HEK293T (cell line): ENCODE measurements around the gene THSD4.

Experiments
- CTCF ChIA-PET: fragments of 350-600 bp; formaldehyde crosslinking; extraction: SDS; loops from one replicate; lab custom pipeline; 2021; ENCODE audit warnings: antibody characterized with exemption, inconsistent platforms; lab: Yijun Ruan, JAX
- POLR2A ChIA-PET: fragments of 350-600 bp; formaldehyde crosslinking; extraction: SDS; loops from one replicate; lab custom pipeline; 2020; ENCODE audit warnings: antibody characterized with exemption, inconsistent platforms; lab: Yijun Ruan, JAX
- DNase-seq: peaks from one replicate; pipeline ENCODE4 v3.0.0; 2012; ENCODE audit warnings: mixed read lengths; ENCODE audit errors: extremely low spot score
- ARNT ChIP-seq: fragments of 450-650 bp; IDR thresholded peaks from 2 replicates; pipeline ENCODE4 v1.6.1; 2017; ENCODE audit warnings: mild to moderate bottlenecking
- BHLHE40 ChIP-seq: fragments of 450-650 bp; IDR thresholded peaks from 2 replicates; pipeline ENCODE4 v1.6.1; 2016; ENCODE audit warnings: mild to moderate bottlenecking, moderate library complexity, borderline replicate concordance
- CTBP1 ChIP-seq: fragments of 450-650 bp; IDR thresholded peaks from 2 replicates; pipeline ENCODE4 v1.6.1; 2016; ENCODE audit warnings: borderline replicate concordance
- ELF4 ChIP-seq: fragments of 450-650 bp; IDR thresholded peaks from 2 replicates; pipeline ENCODE4 v1.6.1; 2017; ENCODE audit warnings: antibody characterized with exemption
- FOXA1 ChIP-seq: fragments of 450-650 bp; IDR thresholded peaks from 2 replicates; pipeline ENCODE4 v1.6.1; 2016; ENCODE audit warnings: mild to moderate bottlenecking
- FOXK2 ChIP-seq: fragments of 450-650 bp; IDR thresholded peaks from 2 replicates; pipeline ENCODE4 v1.6.1; 2016; ENCODE audit warnings: mild to moderate bottlenecking
- FOXM1 ChIP-seq: fragments of 450-650 bp; IDR thresholded peaks from 2 replicates; pipeline ENCODE4 v1.6.1; 2017; ENCODE audit warnings: mild to moderate bottlenecking, borderline replicate concordance
- HDGF ChIP-seq: fragments of 450-650 bp; IDR thresholded peaks from 2 replicates; pipeline ENCODE4 v1.6.1; 2017; ENCODE audit warnings: antibody characterized with exemption, borderline replicate concordance
- L3MBTL2 ChIP-seq: fragments of 450-650 bp; conservative IDR thresholded peaks from 2 replicates; pipeline ENCODE4 v1.6.1; 2016; ENCODE audit warnings: mild to moderate bottlenecking
- LEF1 ChIP-seq: fragments of 450-650 bp; IDR thresholded peaks from 2 replicates; pipeline ENCODE4 v1.6.1; 2017; ENCODE audit warnings: mild to moderate bottlenecking, borderline replicate concordance
- NFRKB ChIP-seq: fragments of 450-650 bp; IDR thresholded peaks from 2 replicates; pipeline ENCODE4 v1.6.1; 2016; ENCODE audit warnings: mild to moderate bottlenecking, moderate library complexity
- PKNOX1 ChIP-seq: fragments of 450-650 bp; IDR thresholded peaks from 2 replicates; pipeline ENCODE4 v1.6.1; 2016
- SP1 ChIP-seq: fragments of 450-650 bp; IDR thresholded peaks from 2 replicates; pipeline ENCODE4 v1.6.1; 2017
- SUZ12 ChIP-seq: fragments of 450-650 bp; IDR thresholded peaks from 2 replicates; pipeline ENCODE4 v1.6.1; 2016; ENCODE audit warnings: mild to moderate bottlenecking
- TARDBP ChIP-seq: fragments of 450-650 bp; IDR thresholded peaks from 2 replicates; pipeline ENCODE4 v1.6.1; 2016
- ZNF384 ChIP-seq: fragments of 450-650 bp; IDR thresholded peaks from 2 replicates; pipeline ENCODE4 v1.6.1; 2016

Gene THSD4

GRCh38 chr15:71386448-71387236 is 271.4 kb downstream of the THSD4 start:
- CTCF ChIA-PET = interaction anchor here (0.6 to 2.8 kb wide), 11 partner anchors 8 to 376 kb away, joined by 3 to 12 read pairs (median 4); no protein-coding TSS in a partner anchor
- DNase-seq = no peak
- POLR2A ChIA-PET = no interaction called here
- no peak for TF ChIP-seq ARNT
- no peak for TF ChIP-seq FOXA1
- no peak for TF ChIP-seq PKNOX1
- TF ChIP-seq CTBP1 = no peak
- no peak for TF ChIP-seq FOXK2
- no peak for TF ChIP-seq FOXM1
- TF ChIP-seq ELF4 = no peak
- TF ChIP-seq BHLHE40 = no peak
- TF ChIP-seq TARDBP = no peak
- TF ChIP-seq HDGF = no peak
- TF ChIP-seq NFRKB = no peak
- no peak for TF ChIP-seq ZNF384
- TF ChIP-seq SUZ12 = no peak
- TF ChIP-seq LEF1 = no peak
- TF ChIP-seq L3MBTL2 = no peak
- no peak for TF ChIP-seq SP1

- CTCF ChIA-PET = interaction anchor here (0.6 to 2.8 kb wide), 6 partner anchors 9 to 161 kb away, joined by 3 to 12 read pairs (median 4); no protein-coding TSS in a partner anchor
- TF ChIP-seq CTBP1 = no peak
- no peak for TF ChIP-seq FOXA1
- no peak for TF ChIP-seq FOXM1
- TF ChIP-seq LEF1 = no peak
- TF ChIP-seq L3MBTL2 = no peak
- no peak for TF ChIP-seq ZNF384
- TF ChIP-seq PKNOX1 = peak; percentile 27; the same call in 1 of the 2 replicates
- no peak for TF ChIP-seq FOXK2
These were observed 272.5 kb downstream of the THSD4 start for GRCh38 chr15:71387810-71388209.

GRCh38 chr15:71390096-71390495 is 274.8 kb downstream of the THSD4 start:
- ChIA-PET POLR2A (interaction anchor here (0.6 kb wide), 1 partner anchor 271 kb away, joined by 3 read pairs; no protein-coding TSS in a partner anchor), CTCF (interaction anchor here (0.6 kb wide), 1 partner anchor 330 kb away, joined by 3 read pairs; no protein-coding TSS in a partner anchor)
- no peak for TF ChIP-seq SP1
- no peak for TF ChIP-seq ZNF384
- no peak for TF ChIP-seq BHLHE40
- no peak for TF ChIP-seq NFRKB
- TF ChIP-seq CTBP1 = no peak
- no peak for TF ChIP-seq ELF4
- no peak for TF ChIP-seq FOXA1
- no peak for DNase-seq

More at GRCh38 chr15:71387810-71388209, 272.5 kb downstream of the THSD4 start:
- no peak for DNase-seq
- POLR2A ChIA-PET = interaction anchor here (1.0 kb wide), 1 partner anchor 12 kb away, joined by 3 read pairs; no protein-coding TSS in a partner anchor

- no peak for DNase-seq
- ChIA-PET CTCF (no interaction called here), POLR2A (interaction anchor here (1.0 kb wide), 1 partner anchor 13 kb away, joined by 3 read pairs; no protein-coding TSS in a partner anchor)
- TF ChIP-seq BHLHE40 (no peak), LEF1 (no peak), PKNOX1 (no peak), FOXA1 (no peak), NFRKB (no peak), ARNT (no peak), ZNF384 (no peak), ELF4 (no peak), FOXK2 (no peak), TARDBP (no peak), FOXM1 (no peak), L3MBTL2 (no peak), SP1 (no peak), CTBP1 (no peak), SUZ12 (no peak), HDGF (no peak)
These were observed 276.3 kb downstream of the THSD4 start for GRCh38 chr15:71391421-71392088.

GRCh38 chr15:71392861-71393283 is 277.6 kb downstream of the THSD4 start:
- ChIA-PET POLR2A (no interaction called here), CTCF (no interaction called here)
- TF ChIP-seq SUZ12 (no peak), LEF1 (no peak), FOXK2 (no peak), L3MBTL2 (no peak), CTBP1 (no peak), FOXM1 (no peak), ZNF384 (no peak), PKNOX1 (no peak), ELF4 (no peak), HDGF (no peak), SP1 (no peak), FOXA1 (no peak), ARNT (no peak), TARDBP (no peak), BHLHE40 (no peak), NFRKB (no peak)
- DNase-seq = no peak
